Gastroesophageal sphincter (tissue), 2 donors: ENCODE measurements around the gene ANKRD45.

Source experiments
- EP300 ChIP-seq: sonication (generic); formaldehyde crosslinking; IDR thresholded peaks from one replicate; pipeline ENCODE4 v1.6.1; 2017; ENCODE audit warnings: antibody characterized with exemption, mild to moderate bottlenecking
- POLR2A ChIP-seq, 2 donors: fragments of 450-650 bp; IDR thresholded peaks; one replicate each; pipeline ENCODE4 v1.6.1; 2017; ENCODE audit warnings: antibody characterized with exemption in 2 of 2, mild to moderate bottlenecking in 2 of 2, moderate library complexity in 1 of 2

- TF ChIP-seq EP300 (no peak), POLR2A (IDR thresholded peaks at IDR 0.05) (no peak)
Measured at GRCh38 chr1:173693238-173693637, 23.6 kb upstream of the ANKRD45 start.
